SK-N-SH (cell line): ENCODE measurements around the gene MS4A14. TPM values are rescaled to one million over a fixed set of nuclear protein-coding genes. Genes with fewer than 3 reads are reported as not detected.

Experiments used
- CTCF ChIA-PET: fragments of 300-600, 350-600 bp; formaldehyde crosslinking; extraction: SDS; loops from one replicate; lab custom pipeline; 2021; lab: Yijun Ruan, JAX
- POLR2A ChIA-PET: fragments of 350-600 bp; sonication (Branson Sonifier 250); formaldehyde crosslinking; extraction: SDS; loops from one replicate; lab custom pipeline; 2020; ENCODE audit warnings: antibody characterized with exemption, inconsistent platforms; lab: Yijun Ruan, JAX
- DNase-seq: peaks from one replicate; pipeline ENCODE4 v3.0.0; 2012
- H2AFZ ChIP-seq: fragments of 200-600 bp; sonication (generic); 2 replicates; pipeline ENCODE4 v1.8.1; 2016; ENCODE audit warnings: antibody characterized with exemption, mild to moderate bottlenecking, low read depth
- H3F3A ChIP-seq: fragments of 200-600 bp; sonication (generic); replicated peaks from 2 replicates; pipeline ENCODE3; 2016; ENCODE audit warnings: antibody characterized with exemption, mild to moderate bottlenecking; ENCODE audit not compliant: insufficient read depth
- H3K27ac ChIP-seq, 2 experiments: fragments of 200-500 bp in 1 of 2; fragments of 200-600 bp in 1 of 2; sonication (Bioruptor generic) in 1 of 2; sonication (generic), shearing (Covaris generic) in 1 of 2; 2 replicates each; pipeline versions ENCODE4 v1.5.1 to v1.6.1; 2014 to 2016; ENCODE audit warnings: low read depth in 2 of 2, inconsistent platforms in 1 of 2, low read length in 1 of 2, mild to moderate bottlenecking in 1 of 2, mixed read lengths in 1 of 2
- H3K27me3 ChIP-seq: fragments of 200-600 bp; sonication (generic), shearing (Covaris generic); 2 replicates; pipeline ENCODE4 v1.6.1; 2016; ENCODE audit warnings: mixed run types; ENCODE audit not compliant: insufficient read depth
- H3K36me3 ChIP-seq, 2 experiments: fragments of 200-500 bp in 1 of 2; fragments of 200-600 bp in 1 of 2; sonication (Bioruptor generic) in 1 of 2; sonication (generic) in 1 of 2; replicated peaks in 1 of 2; 2 replicates each; pipeline versions ENCODE3 to v1.5.1; 2014 to 2016; ENCODE audit warnings: low read length in 1 of 2, mild to moderate bottlenecking in 1 of 2; ENCODE audit not compliant: insufficient read depth in 2 of 2, control insufficient read depth in 1 of 2
- H3K4me1 ChIP-seq, 2 experiments: fragments of 200-500 bp in 1 of 2; fragments of 200-600 bp in 1 of 2; sonication (Bioruptor generic) in 1 of 2; sonication (generic), shearing (Covaris generic) in 1 of 2; 2 replicates each; pipeline versions ENCODE4 v1.5.1 to v1.6.1; 2014 to 2016; ENCODE audit warnings: low read depth in 1 of 2, low read length in 1 of 2, mixed run types in 1 of 2; ENCODE audit not compliant: insufficient read depth in 2 of 2, control insufficient read depth in 1 of 2
- H3K4me2 ChIP-seq: fragments of 200-600 bp; sonication (generic), shearing (Covaris generic); 2 replicates; pipeline ENCODE4 v1.6.1; 2017; ENCODE audit warnings: mixed run types
- H3K4me3 ChIP-seq, 2 experiments: fragments of 200-500 bp in 1 of 2; fragments of 200-600 bp in 1 of 2; sonication (Bioruptor generic) in 1 of 2; sonication (generic), shearing (Covaris generic) in 1 of 2; 2 replicates each; pipeline versions ENCODE4 v1.5.1 to v1.8.1; 2014 to 2016; ENCODE audit warnings: low read depth in 2 of 2, inconsistent platforms in 1 of 2, low read length in 1 of 2, mild to moderate bottlenecking in 1 of 2, mixed read lengths in 1 of 2, moderate library complexity in 1 of 2
- H3K79me2 ChIP-seq: fragments of 200-600 bp; sonication (generic); 2 replicates; pipeline ENCODE4 v1.8.1; 2017; ENCODE audit warnings: mild to moderate bottlenecking; ENCODE audit not compliant: insufficient read depth
- H3K9ac ChIP-seq: fragments of 200-600 bp; sonication (generic); 2 replicates; pipeline ENCODE4 v1.6.1; 2017; ENCODE audit warnings: mixed run types
- H3K9me2 ChIP-seq: fragments of 200-600 bp; sonication (generic); 2 replicates; pipeline ENCODE4 v1.6.1; 2017; ENCODE audit warnings: mixed run types
- H3K9me3 ChIP-seq: fragments of 200-600 bp; sonication (generic); 2 replicates; pipeline ENCODE4 v1.6.1; 2017; ENCODE audit warnings: mixed run types, mild to moderate bottlenecking, moderate library complexity
- H4K20me1 ChIP-seq: fragments of 200-600 bp; sonication (generic); 2 replicates; pipeline ENCODE4 v1.6.1; 2017; ENCODE audit warnings: mild to moderate bottlenecking, mixed run types; ENCODE audit not compliant: insufficient read depth
- CHD2 ChIP-seq: fragments of 150-350 bp; IDR thresholded peaks from 2 replicates; pipeline ENCODE4 v1.6.1; 2018; ENCODE audit warnings: low read length; ENCODE audit not compliant: partially characterized antibody
- ELF1 ChIP-seq: IDR thresholded peaks from 2 replicates; pipeline ENCODE4 v1.4.0; 2012
- EP300 ChIP-seq, 2 experiments: IDR thresholded peaks; 2 replicates each; pipeline versions ENCODE4 v1.4.0 to v1.6.1; 2012; ENCODE audit warnings: borderline replicate concordance in 1 of 2, low read depth in 1 of 2, low read length in 1 of 2
- EZH2phosphoT487 ChIP-seq: fragments of 200-600 bp; sonication (generic); IDR thresholded peaks from 2 replicates; pipeline ENCODE4 v1.6.1; 2017; ENCODE audit warnings: low read depth, mixed run types, mild to moderate bottlenecking, antibody characterized with exemption, moderate library complexity, borderline replicate concordance
- FOSL2 ChIP-seq: IDR thresholded peaks from 2 replicates; pipeline ENCODE4 v1.4.0; 2012; ENCODE audit warnings: low read depth, mild to moderate bottlenecking, moderate library complexity, borderline replicate concordance
- FOXM1 ChIP-seq: IDR thresholded peaks from 2 replicates; pipeline ENCODE4 v1.4.0; 2012; ENCODE audit warnings: low read depth, mild to moderate bottlenecking
- GABPA ChIP-seq: IDR thresholded peaks from 2 replicates; pipeline ENCODE4 v1.4.0; 2012; ENCODE audit warnings: low read depth, mild to moderate bottlenecking
- GATA2 ChIP-seq: sonication (generic); formaldehyde crosslinking; IDR thresholded peaks from 2 replicates; pipeline ENCODE4 v1.5.0; 2020; ENCODE audit warnings: mild to moderate bottlenecking, missing genetic modification reagents
- JUND ChIP-seq: IDR thresholded peaks from 2 replicates; pipeline ENCODE4 v1.4.0; 2012
- MAX ChIP-seq: IDR thresholded peaks from 2 replicates; pipeline ENCODE4 v1.4.0; 2012; ENCODE audit warnings: low read depth
- MXI1 ChIP-seq: IDR thresholded peaks from 2 replicates; pipeline ENCODE4 v1.6.1; 2012; ENCODE audit warnings: mild to moderate bottlenecking, low read depth, low read length, improper control_type of control experiment
- NFIC ChIP-seq: IDR thresholded peaks from 2 replicates; pipeline ENCODE4 v1.4.0; 2012; ENCODE audit warnings: borderline replicate concordance
- RAD21 ChIP-seq: IDR thresholded peaks from 2 replicates; pipeline ENCODE4 v1.6.1; 2012; ENCODE audit warnings: mild to moderate bottlenecking, low read length
- RCOR1 ChIP-seq: fragments of 150-350 bp; IDR thresholded peaks from 2 replicates; pipeline ENCODE4 v1.6.1; 2017; ENCODE audit warnings: antibody characterized with exemption, low read length
- RXRA ChIP-seq: IDR thresholded peaks from 2 replicates; pipeline ENCODE4 v1.4.0; 2012; ENCODE audit warnings: low read depth, mild to moderate bottlenecking, borderline replicate concordance
- SIN3A ChIP-seq: IDR thresholded peaks from 2 replicates; pipeline ENCODE4 v1.6.1; 2012; ENCODE audit warnings: low read depth, mild to moderate bottlenecking, low read length, moderate library complexity, borderline replicate concordance
- TAF1 ChIP-seq: IDR thresholded peaks from 2 replicates; pipeline ENCODE4 v1.6.1; 2012; ENCODE audit warnings: low read depth, mild to moderate bottlenecking, low read length, moderate library complexity, borderline replicate concordance
- TEAD4 ChIP-seq: IDR thresholded peaks from 2 replicates; pipeline ENCODE4 v1.4.0; 2012; ENCODE audit warnings: mild to moderate bottlenecking, borderline replicate concordance; ENCODE audit not compliant: insufficient read depth
- USF1 ChIP-seq: IDR thresholded peaks from 2 replicates; pipeline ENCODE4 v1.4.0; 2012; ENCODE audit warnings: low read depth, borderline replicate concordance
- YY1 ChIP-seq: IDR thresholded peaks from 2 replicates; pipeline ENCODE4 v1.4.0; 2012; ENCODE audit warnings: low read depth, mild to moderate bottlenecking
- WGBS: methylation state at CpG from one replicate; pipeline ENCODE4 v1.1.6; 2017; ENCODE audit warnings: low lambda C conversion rate; 5-methylcytosine and 5-hydroxymethylcytosine counted together
- polyA plus RNA-seq, 3 experiments: library from polyadenylated mRNA; depleted of rRNA; stranded (reverse); fragments of >200 nt; gene quantifications; 2 replicates each; pipeline ENCODE4 v1.2.3, GENCODE V29; 2012
- TF ChIP-seq, protein P1 (sequence below): IDR thresholded peaks from 2 replicates; pipeline ENCODE4 v1.4.0; 2012; ENCODE audit warnings: low read depth, borderline replicate concordance

The MS4A14 gene
- polyA plus RNA-seq, 1 of the 3 experiments (the other 2 are of a cell fraction), result not detected

GRCh38 chr11:60348116-60348515, 48.1 kb upstream of the MS4A14 start:
- Histone ChIP-seq H3K27ac (no peak overlapping the region), H4K20me1 (no peaks in the 10 kb centered on the region), H3K9me2 (no peaks in the 10 kb centered on the region), H3K79me2 (no peaks in the 10 kb centered on the region), H3F3A (no peaks in the 10 kb centered on the region), H3K4me2 (no peak overlapping the region), H3K9me3 (no peaks in the 10 kb centered on the region), H3K4me3 (no peak overlapping the region), H3K4me1 (no peaks in the 10 kb centered on the region), H3K9ac (no peak overlapping the region), H3K27me3 (no peaks in the 10 kb centered on the region; the same call in 1 of the 2 replicates), H2AFZ (no peak overlapping the region), H3K36me3 (no peaks in the 10 kb centered on the region)
- ChIA-PET POLR2A (no interaction called here), CTCF (interaction anchor here (2.6 kb wide), 1 partner anchor 14 kb away, joined by 14 read pairs; no protein-coding TSS in a partner anchor)
- WGBS, result 0% methylated on average over 2 of the region's 2 CpGs
- no peak for TF ChIP-seq SIN3A
- no peak for TF ChIP-seq JUND
- no peak for TF ChIP-seq FOXM1
- no peak for TF ChIP-seq GATA2 (CRISPR knock-in tag)
- TF ChIP-seq RCOR1, result no peak
- no peak for TF ChIP-seq YY1
- DNase-seq, result no peak

DNA sequence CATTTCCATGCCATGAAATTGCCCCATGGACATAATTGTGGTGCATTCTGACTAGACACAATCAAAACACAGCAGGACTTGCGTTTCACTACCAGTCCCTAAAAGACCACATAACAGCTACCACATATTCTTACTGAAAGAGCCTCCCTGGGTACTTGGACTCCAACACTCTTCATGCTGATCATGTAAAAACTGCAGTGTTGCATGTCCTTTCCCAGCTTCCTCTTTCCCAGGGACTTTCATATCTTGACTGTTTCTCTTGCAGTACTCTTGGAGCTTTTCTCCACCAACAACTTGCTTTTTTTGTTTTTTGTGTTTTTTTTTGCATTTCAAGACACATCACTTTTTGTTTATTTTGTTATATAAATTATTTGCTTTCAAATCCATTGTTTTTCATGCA, 46.3 kb upstream of the MS4A14 start:
- Histone ChIP-seq H3K27me3 (no peaks in the 10 kb centered on the region; the same call in 1 of the 2 replicates), H3K9me2 (no peaks in the 10 kb centered on the region), H3K4me3 (no peak overlapping the region), H3K4me1 (no peaks in the 10 kb centered on the region), H3K27ac (no peak overlapping the region), H3K36me3 (no peaks in the 10 kb centered on the region), H3K9ac (no peak overlapping the region), H4K20me1 (no peaks in the 10 kb centered on the region), H3K4me2 (no peak overlapping the region), H2AFZ (no peak overlapping the region), H3F3A (no peaks in the 10 kb centered on the region), H3K9me3 (no peaks in the 10 kb centered on the region), H3K79me2 (no peaks in the 10 kb centered on the region)
- ChIA-PET POLR2A (no interaction called here), CTCF (interaction anchor here (2.6 kb wide), 1 partner anchor 16 kb away, joined by 14 read pairs; no protein-coding TSS in a partner anchor)
- TF ChIP-seq MXI1 (no peak), CHD2 (no peak), USF1 (no peak), RCOR1 (no peak), EP300 (IDR thresholded peaks at IDR 0.05; ENCODE audit: borderline replicate concordance in 1 of 2, low read depth in 1 of 2, low read length in 1 of 2) (no peak), NFIC (no peak), ELF1 (no peak), TAF1 (no peak), FOSL2 (no peak), MAX (no peak), FOXM1 (no peak), GABPA (no peak), EZH2phosphoT487 (no peak), RAD21 (no peak), RXRA (no peak), GATA2 (CRISPR knock-in tag) (no peak), TEAD4 (no peak)
- TF ChIP-seq, protein P1, sequence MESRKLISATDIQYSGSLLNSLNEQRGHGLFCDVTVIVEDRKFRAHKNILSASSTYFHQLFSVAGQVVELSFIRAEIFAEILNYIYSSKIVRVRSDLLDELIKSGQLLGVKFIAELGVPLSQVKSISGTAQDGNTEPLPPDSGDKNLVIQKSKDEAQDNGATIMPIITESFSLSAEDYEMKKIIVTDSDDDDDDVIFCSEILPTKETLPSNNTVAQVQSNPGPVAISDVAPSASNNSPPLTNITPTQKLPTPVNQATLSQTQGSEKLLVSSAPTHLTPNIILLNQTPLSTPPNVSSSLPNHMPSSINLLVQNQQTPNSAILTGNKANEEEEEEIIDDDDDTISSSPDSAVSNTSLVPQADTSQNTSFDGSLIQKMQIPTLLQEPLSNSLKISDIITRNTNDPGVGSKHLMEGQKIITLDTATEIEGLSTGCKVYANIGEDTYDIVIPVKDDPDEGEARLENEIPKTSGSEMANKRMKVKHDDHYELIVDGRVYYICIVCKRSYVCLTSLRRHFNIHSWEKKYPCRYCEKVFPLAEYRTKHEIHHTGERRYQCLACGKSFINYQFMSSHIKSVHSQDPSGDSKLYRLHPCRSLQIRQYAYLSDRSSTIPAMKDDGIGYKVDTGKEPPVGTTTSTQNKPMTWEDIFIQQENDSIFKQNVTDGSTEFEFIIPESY, result no peak
- 0% methylated on average over 1 of the region's 1 CpG for WGBS
- DNase-seq, result no peak
